Subcutaneous abdominal adipose tissue (tissue), 5 donors: ENCODE measurements around the gene DLEC1.
"Not testable (repeated sequence)": the region's sequence is repeated elsewhere in the genome, so short reads cannot be mapped to it uniquely, and the experiment has no call there.

ENCODE experiments used
- H3K27ac ChIP-seq: one replicate; pipeline ENCODE4 v1.7.0; 2013; ENCODE audit warnings: low read depth, mild to moderate bottlenecking, inconsistent platforms, low read length, moderate library complexity
- H3K27me3 ChIP-seq, 5 donors: one replicate each; pipeline ENCODE4 v1.7.0; 2013; ENCODE audit warnings: low read length in 5 of 5, inconsistent platforms in 1 of 5; ENCODE audit not compliant: control insufficient read depth in 5 of 5, insufficient read depth in 4 of 5
- H3K36me3 ChIP-seq, 5 donors: one replicate each; pipeline ENCODE4 v1.7.0; 2013; ENCODE audit warnings: low read length in 5 of 5; ENCODE audit not compliant: control insufficient read depth in 5 of 5, insufficient read depth in 5 of 5
- H3K4me1 ChIP-seq, 5 donors: one replicate each; pipeline ENCODE4 v1.7.0; 2013; ENCODE audit warnings: low read length in 5 of 5, mild to moderate bottlenecking in 3 of 5, moderate library complexity in 1 of 5; ENCODE audit not compliant: control insufficient read depth in 5 of 5, insufficient read depth in 5 of 5
- H3K4me3 ChIP-seq, 5 donors: one replicate each; pipeline ENCODE4 v1.7.0; 2013; ENCODE audit warnings: low read length in 5 of 5, low read depth in 1 of 5
- H3K9ac ChIP-seq, 5 donors: one replicate each; pipeline ENCODE4 v1.7.0; 2013; ENCODE audit warnings: low read length in 5 of 5, mild to moderate bottlenecking in 4 of 5, moderate library complexity in 3 of 5
- H3K9me3 ChIP-seq, 5 donors: one replicate each; pipeline ENCODE4 v1.7.0; 2013; ENCODE audit warnings: low read length in 5 of 5; ENCODE audit not compliant: control insufficient read depth in 5 of 5
- donor health status: healthy.
- donor health status: healthy.
- donor health status: healthy.
- donor health status: healthy.
- donor health status: healthy.

The DLEC1 gene

DNA sequence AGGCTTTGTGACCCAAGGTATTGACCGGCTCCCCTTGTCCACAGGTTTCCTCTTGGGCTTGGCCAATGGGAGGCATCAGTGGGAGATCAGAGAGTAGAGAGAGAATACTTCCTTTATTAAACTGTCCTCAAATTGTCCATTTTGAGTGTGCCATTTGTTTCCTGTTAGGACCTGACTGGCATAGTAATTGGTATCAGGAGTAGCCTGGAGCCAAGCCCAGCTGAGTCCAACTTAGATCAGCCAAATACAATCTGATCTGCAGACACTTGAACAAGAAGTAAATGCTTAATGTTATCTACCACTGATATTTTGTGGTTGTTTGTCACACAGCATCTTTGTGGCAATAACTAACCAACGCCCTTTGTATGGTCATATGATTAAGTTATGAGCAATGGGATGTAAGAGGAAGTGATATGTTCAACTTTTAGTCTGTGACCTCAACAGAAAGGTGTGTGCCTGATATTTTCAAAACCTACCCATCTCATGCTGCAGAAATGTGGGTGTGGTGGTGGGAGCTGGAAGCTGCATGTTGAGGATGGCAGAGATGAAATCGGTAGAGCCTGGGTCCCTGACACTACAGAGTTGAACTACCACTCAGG lies 112.8 kb downstream of the DLEC1 start:
- no peak overlapping the region for H3K27ac ChIP-seq
- no peak overlapping the region for H3K4me3 ChIP-seq
- no peaks in the 10 kb centered on the region for H3K4me1 ChIP-seq
- peaks cover 0 to 2% (median 0%) of the 10 kb centered on the region in 5 donors for H3K9me3 ChIP-seq
- no peaks in the 10 kb centered on the region for H3K27me3 ChIP-seq
- H3K36me3 ChIP-seq, result no peaks in the 10 kb centered on the region
- no peak overlapping the region for H3K9ac ChIP-seq

DNA sequence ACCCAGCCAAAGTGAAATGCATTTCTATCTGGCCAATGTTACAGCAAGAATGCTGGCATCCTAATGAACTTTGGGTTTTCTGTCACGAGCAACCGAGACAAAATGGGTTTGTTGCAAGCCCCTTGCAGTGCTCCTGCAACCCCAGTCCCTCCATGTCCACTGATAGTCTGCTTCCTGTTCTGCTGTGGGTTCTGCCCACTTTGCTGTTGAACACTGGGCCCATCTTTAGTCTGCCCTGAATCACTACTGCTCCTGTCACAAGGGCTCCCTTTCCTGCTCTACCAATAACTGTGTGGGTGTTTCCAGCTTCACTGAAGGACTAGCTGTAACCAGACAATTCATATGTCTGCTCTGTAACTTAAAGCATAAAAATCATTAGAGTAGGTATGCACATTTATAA lies 113.6 kb downstream of the DLEC1 start:
- H3K4me1 ChIP-seq, result no peaks in the 10 kb centered on the region
- no peaks in the 10 kb centered on the region for H3K9me3 ChIP-seq
- no peaks in the 10 kb centered on the region for H3K36me3 ChIP-seq
- no peak overlapping the region for H3K27ac ChIP-seq
- no peaks in the 10 kb centered on the region for H3K27me3 ChIP-seq
- no peak overlapping the region for H3K9ac ChIP-seq
- H3K4me3 ChIP-seq, result no peak overlapping the region

DNA sequence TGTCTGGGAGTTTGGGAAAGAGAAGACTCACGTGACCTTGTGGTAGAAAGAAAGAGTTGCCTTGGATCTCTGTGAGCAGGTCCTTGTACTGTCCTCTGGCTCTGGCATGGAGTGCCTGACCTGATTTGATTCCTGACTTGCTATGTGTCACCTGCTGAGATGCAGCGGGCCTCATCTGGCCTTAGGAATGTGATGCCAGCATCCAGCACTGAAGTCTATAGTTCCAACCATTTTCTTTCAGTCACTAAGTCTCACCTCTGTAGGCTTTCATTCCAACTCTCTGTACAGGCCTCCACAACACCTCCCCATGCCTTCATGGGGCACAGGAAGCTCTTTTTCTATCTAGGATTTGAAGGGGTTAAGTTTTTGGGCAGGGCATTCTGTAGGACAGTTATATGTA lies 114.2 kb downstream of the DLEC1 start:
- no peaks in the 10 kb centered on the region for H3K36me3 ChIP-seq
- H3K27ac ChIP-seq, result no peak overlapping the region
- H3K27me3 ChIP-seq, result no peaks in the 10 kb centered on the region
- no peak overlapping the region for H3K9ac ChIP-seq
- H3K9me3 ChIP-seq, result no peaks in the 10 kb centered on the region
- no peak overlapping the region for H3K4me3 ChIP-seq
- H3K4me1 ChIP-seq, result no peaks in the 10 kb centered on the region

DNA sequence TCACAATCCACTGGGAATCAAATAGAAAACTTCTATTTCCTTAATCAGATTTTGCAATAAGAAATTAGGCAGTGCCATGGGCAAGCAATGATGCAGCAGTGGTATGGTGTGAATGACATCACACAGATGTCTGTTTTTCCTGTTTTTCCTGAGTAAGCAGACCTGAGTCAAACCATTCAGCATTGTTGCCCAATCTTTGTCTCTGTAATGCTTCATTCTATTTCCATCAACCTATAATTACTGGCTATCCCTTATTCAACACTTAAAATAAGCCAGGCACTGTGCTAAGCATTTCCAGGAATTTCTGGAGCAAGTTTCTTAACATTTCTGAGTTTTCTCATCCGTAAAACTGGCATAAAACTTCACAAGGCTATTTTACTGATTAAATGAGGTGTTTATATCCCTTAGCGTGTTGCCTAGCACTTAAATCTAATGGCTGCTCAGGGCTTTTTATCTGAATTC lies 115.1 kb downstream of the DLEC1 start:
- Histone ChIP-seq H3K4me1 (no peaks in the 10 kb centered on the region), H3K27me3 (no peaks in the 10 kb centered on the region), H3K9me3 (no peaks in the 10 kb centered on the region), H3K36me3 (no peaks in the 10 kb centered on the region), H3K9ac (no peak overlapping the region), H3K4me3 (no peak overlapping the region), H3K27ac (no peak overlapping the region)

DNA sequence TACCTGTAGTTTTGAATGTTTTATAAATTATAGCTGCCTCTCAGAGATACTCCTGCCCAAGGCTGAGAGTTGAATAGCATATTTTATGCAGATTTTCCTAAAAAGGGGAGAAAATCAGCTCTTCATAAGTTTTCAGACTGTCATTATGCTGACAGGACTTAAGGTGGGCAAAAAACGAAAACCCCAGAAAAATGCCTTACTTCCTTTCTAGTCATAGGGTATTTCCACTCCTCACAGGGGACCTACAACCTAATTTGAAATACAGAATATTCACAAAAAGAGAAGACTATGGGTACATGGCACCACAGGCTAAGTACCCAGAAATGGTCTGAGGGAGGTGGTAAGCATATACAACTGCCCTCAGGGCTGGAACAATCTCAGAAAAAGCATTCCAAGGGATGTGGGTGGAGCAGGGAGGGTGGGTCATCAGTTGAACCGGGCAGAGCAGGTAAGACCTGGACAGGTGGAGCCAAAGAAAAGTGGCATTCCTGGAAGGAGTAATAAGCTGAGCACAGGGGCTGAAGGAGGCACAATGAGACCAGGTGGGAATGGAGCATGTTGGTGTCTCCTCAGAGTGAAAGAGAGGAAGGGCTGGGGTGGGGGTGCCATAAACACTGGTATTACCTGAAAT lies 115.7 kb downstream of the DLEC1 start:
- Histone ChIP-seq H3K27ac (no peak overlapping the region), H3K4me1 (no peaks in the 10 kb centered on the region), H3K27me3 (no peaks in the 10 kb centered on the region), H3K9me3 (no peaks in the 10 kb centered on the region), H3K36me3 (no peaks in the 10 kb centered on the region), H3K9ac (no peak overlapping the region), H3K4me3 (no peak overlapping the region)

DNA sequence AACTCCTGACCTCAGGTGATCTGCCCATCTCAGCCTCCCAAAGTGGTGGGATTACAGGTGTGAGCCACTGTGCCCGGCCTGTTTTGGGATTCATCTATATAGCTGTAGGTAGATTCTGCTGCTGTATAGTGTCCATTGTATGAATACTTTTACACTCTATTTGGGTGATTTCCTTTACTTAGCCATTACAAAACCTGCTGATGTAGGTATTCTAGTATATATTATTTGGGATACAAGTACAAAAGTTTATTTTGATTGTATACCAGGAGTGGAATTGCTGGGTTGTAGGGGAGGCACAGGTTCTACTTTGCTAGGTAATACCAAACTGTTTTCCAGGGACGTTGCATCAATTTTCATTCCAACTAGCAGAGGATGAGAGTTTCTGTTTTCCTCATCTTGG lies 116.8 kb downstream of the DLEC1 start:
- Histone ChIP-seq H3K9me3 (no peaks in the 10 kb centered on the region), H3K4me3 (no peak overlapping the region), H3K9ac (no peak overlapping the region), H3K27me3 (no peaks in the 10 kb centered on the region), H3K27ac (no peak overlapping the region), H3K36me3 (no peaks in the 10 kb centered on the region), H3K4me1 (no peaks in the 10 kb centered on the region)

DNA sequence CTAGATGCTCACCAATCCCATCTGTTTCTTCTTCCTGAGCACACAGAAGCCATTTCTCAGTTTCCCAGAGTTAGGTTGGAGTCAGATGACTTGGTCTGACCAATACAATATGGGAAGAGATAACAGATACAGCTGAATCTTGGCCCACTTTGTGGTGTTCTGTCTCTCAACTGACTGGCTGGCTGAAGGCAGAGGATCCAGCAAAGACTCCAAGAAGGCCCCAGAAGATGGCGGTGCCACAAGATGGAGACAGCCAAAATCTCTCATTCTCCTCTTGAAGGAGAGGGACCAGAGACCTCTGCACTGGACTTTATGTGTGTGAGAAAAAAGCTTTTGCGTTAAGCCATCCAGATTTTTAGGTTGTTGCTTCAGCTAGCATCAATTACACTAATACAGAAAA lies 118.1 kb downstream of the DLEC1 start:
- Histone ChIP-seq H3K9me3 (no peaks in the 10 kb centered on the region), H3K4me1 (no peaks in the 10 kb centered on the region), H3K27ac (no peak overlapping the region), H3K4me3 (no peak overlapping the region), H3K27me3 (no peaks in the 10 kb centered on the region), H3K36me3 (no peaks in the 10 kb centered on the region), H3K9ac (no peak overlapping the region)

DNA sequence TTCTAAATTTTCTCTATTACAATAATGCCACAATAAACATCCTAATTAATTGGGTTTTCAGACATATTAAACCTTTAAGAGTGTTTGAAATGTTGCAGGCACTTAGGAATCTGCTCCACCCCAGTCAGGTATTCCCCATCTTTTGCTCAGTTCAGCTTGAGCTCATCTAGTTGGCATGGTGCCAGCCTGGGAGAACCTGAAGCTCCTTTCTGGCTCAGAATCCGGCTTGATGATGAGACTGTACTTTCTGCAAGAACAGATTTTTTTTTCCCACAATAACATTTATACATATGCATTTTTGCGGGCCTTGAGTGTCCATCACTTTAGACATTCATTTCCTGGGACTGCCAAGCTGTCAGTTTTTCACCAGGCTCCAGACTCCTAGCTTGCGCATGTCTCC lies 118.6 kb downstream of the DLEC1 start:
- no peak overlapping the region for H3K27ac ChIP-seq
- no peaks in the 10 kb centered on the region for H3K9me3 ChIP-seq
- no peaks in the 10 kb centered on the region for H3K27me3 ChIP-seq
- no peaks in the 10 kb centered on the region for H3K4me1 ChIP-seq
- no peaks in the 10 kb centered on the region for H3K36me3 ChIP-seq
- no peak overlapping the region for H3K9ac ChIP-seq
- no peak overlapping the region for H3K4me3 ChIP-seq

DNA sequence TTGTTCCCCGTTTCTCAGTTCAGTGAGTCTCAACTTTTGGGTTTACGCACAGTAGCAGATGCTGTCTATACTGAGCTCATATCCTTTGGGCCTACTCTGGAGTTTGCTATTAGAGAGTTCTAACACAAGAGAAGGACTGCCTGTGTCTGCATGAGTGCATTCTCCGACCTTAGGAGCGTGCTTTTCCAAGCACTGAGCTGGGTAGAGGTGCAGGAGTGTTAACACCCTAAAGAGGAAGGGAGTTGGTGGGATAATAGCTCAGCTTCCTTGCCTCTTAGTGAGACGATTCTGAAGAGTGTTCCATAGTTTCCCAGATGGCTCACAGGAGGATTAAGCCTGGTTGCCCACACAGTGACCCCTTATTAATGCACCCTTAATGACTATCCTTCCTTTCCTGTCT lies 119.5 kb downstream of the DLEC1 start:
- H3K9me3 ChIP-seq, result no peaks in the 10 kb centered on the region
- no peaks in the 10 kb centered on the region for H3K4me1 ChIP-seq
- no peaks in the 10 kb centered on the region for H3K36me3 ChIP-seq
- H3K27ac ChIP-seq, result no peak overlapping the region
- H3K9ac ChIP-seq, result no peak overlapping the region
- H3K27me3 ChIP-seq, result no peaks in the 10 kb centered on the region
- H3K4me3 ChIP-seq, result no peak overlapping the region

DNA sequence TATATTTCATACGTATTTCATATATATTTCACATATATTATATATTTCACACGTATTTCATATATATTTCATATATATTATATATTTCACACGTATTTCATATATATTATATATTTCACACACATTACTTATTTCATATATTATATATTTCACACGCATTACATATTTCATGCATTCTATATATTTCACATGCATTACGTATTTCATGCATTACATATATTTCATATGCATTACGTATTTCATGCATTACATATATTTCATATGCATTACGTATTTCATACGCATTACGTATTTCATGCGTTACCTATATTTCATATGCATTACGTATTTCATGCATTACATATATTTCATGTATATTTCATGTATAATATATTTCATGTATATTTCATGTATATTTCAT lies 121.7 kb downstream of the DLEC1 start:
- H3K27ac ChIP-seq, H3K4me1 ChIP-seq, H3K9ac ChIP-seq, H3K27me3 ChIP-seq, H3K36me3 ChIP-seq, H3K9me3 ChIP-seq, H3K4me3 ChIP-seq: not testable (repeated sequence)
